Activated CD4-positive, alpha-beta T cell treated with anti-CD3 and anti-CD28 coated beads, Interleukin-2, amount 50 U/mL, for 1 hour (primary cell): ENCODE data around the gene PDE9A.
"Not testable (repeated sequence)": the region's sequence is repeated elsewhere in the genome, so short reads cannot be mapped to it uniquely, and the experiment has no call there.

Experiments used
- DNase-seq: peaks from one replicate; pipeline ENCODE4 v3.0.0-alpha.2; 2020

Gene PDE9A

DNA sequence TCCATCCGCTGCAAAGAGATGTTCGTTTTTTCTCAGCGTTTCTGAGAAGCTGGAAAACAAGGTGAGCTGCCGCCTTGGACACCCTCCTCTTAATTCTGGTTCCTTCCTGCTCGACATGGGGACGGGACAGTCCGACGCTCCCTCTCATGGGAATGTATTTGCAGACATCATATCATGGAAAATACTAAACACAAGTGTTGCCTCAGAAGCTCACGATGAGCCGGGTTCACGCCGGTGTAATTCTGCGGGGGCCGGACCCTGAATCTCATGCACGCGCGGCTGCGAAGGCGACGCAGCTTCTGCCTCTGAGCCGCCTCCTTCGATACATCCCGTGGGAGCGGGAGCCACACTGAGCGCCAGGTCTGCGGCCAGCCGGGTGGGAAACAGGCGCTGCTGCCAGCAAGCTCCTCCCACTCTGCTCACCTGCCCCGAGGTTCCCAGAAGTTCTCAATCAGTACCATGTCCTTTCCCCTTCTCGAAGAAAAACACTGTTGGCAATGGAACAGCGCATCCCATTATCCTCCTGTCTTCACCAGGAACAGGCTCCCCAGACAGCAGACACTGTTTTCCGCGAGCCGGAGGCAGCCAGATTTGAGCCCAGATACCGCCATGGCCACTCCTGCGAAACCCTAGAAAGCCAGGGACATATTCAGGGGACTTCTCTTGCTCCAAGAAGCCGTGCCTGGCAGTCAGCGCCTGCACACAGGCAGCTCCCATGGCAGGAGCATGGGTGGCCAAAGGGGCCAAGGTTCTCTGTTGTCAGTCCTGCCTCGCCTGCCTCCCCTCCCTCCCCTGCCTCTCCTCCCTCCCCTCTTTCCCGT lies 127.9 kb downstream of the PDE9A start:
- no peak for DNase-seq

DNA sequence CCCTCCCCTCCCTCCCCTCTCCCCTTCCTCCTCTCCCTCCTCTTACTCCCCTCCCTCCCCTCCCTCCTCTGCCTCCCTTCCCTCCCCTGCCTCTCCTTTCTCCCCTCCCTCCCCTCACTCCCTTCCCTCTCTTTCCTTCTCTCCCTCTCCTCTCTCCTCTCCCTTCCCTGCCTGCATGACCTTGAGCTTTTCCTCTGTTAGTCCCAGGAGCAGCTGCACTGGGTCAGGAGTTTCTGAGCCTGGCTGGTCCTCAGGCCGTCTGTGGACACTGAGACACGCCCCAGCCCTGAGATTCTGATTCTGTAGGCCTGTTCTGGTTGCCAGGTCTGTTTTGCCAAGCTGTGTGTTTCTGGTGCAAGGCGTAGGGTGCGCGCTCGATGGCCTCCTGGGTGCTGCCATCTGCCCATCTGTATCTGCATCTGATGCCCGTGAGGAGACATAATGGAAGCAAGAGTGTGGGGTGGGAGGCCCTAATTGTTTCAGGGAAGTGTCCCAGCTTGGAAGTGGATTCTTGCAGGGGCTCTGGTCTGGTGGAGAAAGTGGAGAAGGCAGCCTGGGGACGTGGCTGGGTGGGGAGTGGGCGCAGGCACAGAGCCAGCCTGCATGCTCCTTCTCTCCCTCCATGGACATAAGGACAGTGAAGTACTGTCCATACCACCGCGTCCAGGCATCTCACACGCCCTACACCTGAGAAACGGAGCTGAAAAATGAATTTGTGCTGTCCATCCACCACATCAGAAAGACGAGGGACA lies 128.7 kb downstream of the PDE9A start:
- no peak for DNase-seq

DNA sequence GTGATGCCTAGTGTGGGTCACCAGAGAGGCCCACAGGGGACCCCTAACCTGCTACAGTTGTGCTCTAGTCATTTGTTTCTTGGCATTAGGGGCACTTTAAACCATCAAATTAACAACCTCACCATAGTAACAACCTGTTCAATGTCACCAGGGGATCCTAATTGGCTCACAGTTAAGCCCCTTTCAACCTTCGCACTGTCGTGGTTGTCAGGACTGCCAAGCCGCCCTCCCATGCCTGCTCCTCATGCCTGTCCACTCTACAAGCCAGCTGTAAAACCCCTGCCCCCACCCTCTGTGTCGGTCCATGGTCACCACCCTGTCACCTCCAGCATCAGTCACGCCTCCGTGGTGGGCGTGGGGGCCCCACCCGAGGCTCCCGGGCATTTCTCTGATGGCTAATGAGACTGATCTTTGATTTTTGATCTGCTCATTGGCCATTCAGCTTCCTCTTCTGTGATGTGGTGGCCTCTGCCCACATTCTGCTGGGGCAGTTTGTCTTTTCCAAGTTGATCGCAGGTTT lies 129.4 kb downstream of the PDE9A start:
- DNase-seq = no peak

DNA sequence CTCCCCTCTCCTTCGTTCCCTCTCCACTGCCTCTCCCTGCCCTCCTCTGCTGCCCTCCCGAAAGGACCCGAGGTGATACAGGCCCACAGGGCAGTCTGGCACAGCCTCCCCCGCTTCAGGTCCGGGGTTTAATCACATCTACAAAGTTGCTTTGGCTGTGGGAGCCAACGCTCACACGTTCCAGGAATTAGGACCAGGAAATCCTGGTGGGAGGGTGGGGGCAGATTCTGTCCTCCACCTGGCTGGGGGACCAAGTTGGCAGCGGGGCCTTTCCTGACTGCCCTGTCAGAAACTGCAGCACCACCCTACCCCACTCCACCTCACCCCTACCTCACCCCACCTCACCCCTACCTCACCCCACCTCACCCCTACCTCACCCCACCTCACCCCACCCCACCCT lies 130.9 kb downstream of the PDE9A start:
- no peak for DNase-seq

DNA sequence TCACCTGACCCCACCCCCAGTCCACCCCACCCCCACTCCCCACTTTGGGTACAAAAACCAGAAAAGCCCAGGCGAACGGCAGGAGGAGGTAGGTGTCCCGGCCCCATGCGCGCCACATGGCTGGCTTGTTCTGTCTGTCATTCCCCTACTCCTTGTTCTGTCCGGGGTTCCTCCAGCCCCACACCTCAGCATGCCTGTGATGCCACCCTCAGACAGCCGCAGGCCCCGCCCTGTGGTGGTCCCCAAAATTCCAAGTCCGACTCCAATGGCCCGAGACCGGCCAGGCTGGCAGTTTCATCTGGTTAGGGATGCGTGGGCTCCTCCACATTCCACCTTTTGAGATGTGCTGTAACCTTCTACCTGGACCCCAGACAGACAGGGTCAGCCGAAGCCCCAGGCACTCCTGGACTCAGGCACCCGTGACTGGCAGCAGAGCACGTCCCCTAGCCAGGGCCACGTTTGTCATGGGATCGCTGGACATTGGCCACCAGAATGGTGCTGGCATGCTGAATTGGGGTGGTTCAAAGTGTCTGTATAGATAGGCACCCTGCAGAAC lies 131.6 kb downstream of the PDE9A start:
- DNase-seq = no peak

DNA sequence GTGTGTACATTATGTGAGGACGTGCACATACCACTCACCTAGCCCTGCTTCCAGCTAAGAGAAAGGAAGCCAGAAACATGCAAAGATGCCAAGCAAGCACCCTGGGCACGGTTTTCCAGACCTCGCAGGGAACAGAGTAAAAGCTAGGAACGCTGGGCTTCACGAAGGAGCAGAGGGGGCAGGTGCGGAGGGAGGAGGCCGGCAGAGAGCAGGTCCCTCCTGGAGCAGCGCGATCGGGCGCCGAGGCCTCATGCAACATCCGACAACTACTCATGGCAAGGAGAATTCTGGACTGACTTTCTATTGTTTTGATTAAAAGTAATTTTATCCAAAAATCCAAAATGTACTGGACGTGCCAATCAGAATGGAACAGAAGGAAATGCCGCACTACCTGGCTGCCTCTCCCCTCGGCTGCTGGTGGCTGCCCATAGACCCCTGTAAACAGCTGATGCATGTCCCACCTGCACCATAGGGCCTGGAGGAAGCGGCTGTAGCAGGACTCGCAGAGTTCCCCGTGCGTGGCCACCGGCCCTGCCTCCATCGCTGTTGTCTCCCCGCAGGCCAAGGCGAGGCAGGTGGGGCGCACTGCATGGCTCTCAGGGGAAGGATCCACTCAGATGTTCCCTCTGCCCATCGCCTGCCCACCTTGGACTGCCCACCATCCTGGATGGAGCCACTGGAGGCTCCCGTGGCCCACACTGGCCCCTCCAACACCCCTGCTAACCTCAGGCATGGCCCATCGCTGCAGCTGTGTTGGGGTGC lies 132.4 kb downstream of the PDE9A start:
- no peak for DNase-seq

DNA sequence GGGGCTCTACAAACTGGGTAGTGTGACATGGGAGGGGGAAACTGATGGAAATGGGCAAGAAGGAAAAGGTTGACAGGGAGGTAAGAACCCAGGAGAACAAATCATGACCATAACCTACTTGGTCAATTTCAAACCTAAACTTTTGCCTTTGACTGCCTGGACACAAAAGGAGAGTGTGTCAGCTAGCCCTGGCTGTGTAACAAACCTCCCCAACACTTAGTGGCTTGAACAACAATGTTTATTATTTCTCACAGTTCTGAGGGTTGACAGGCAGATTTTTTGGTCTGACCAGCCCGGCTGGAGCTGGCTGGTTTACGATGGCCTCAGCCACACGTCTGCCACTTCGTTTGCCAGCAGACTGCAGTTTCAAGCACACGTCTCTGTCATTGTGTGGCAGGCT lies 133.5 kb downstream of the PDE9A start:
- DNase-seq = no peak

DNA sequence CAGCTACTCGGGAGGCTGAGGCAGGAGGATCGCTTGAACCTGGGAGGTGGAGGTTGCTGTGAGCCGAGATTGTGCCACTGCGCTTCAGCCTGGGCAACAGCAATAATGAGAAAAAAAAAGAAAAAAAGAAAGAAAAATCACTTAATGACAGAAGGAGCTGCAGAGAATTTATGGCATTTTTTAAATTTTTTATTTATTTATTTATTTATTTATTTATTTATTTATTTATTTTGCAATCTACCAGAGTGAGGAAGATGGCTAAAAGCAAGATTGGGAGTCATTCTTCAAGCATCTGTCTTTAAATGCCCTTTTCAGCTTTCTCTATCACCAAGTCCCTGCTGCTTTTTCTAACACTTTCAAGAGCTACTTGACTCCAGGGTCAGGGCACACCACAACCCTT lies 134.2 kb downstream of the PDE9A start:
- DNase-seq = no peak

DNA sequence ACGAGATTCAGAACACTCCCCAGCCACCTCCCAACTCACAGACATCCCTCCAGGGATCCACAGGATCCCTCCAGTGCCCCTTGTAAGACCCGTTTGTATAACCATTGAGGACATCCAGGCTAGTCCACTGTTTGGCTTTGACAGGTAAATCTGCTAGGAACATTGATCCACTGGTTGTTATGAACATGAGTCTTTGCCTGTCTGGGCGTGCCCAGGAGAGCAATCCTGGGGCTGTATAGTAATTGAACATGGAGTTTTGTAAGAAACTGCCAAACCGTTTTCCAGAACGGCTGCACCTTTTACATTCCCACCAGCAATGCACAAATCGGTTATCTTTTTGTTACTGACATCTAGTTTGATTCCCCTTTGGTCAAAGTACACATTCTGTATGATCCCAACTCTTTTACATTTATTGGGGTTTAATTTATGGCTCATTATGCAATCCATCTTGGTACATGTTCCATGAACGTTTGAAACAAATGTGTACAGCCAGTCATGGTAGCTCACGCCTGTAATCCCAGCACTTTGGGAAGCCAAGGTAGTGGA lies 137.2 kb downstream of the PDE9A start:
- no peak for DNase-seq

DNA sequence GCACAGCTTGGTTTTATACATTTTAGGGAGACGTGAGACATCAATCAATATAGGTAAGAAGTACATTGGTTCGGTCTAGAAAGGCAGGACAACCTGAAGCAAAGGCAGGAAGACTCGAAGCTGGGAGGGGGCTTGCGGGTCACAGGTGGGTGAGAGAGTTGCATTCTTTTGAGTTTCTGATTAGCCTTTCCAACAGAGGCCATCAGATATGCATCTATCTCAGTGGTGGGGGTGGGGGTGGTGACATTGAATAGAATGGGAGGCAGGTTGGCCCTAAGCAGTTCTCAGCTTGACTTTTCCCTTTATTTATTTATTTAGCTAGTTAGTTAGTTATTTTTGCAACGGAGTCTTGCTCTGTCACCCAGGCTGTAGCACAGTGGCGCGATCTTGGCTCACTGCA lies 140.4 kb downstream of the PDE9A start:
- no peak for DNase-seq

DNA sequence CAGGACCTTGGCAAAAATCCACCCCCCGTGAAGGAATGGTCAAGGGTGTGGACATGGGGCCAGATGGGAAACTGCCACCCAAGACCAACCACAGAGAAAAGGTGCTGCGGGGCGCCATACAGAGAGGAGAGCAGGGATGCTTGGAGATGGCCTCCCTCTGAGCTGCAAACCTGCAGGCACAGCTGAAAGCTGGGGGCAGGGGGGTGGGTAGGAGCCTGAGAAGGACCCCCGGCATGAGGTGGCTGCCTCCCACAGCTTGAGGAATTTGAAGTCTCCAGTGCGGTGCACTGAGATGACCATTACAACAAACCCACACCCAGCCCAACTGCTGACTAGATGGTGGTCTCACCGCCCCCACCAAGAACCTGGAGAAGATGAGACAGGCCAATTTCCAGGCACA lies 141.1 kb downstream of the PDE9A start:
- DNase-seq = no peak

DNA sequence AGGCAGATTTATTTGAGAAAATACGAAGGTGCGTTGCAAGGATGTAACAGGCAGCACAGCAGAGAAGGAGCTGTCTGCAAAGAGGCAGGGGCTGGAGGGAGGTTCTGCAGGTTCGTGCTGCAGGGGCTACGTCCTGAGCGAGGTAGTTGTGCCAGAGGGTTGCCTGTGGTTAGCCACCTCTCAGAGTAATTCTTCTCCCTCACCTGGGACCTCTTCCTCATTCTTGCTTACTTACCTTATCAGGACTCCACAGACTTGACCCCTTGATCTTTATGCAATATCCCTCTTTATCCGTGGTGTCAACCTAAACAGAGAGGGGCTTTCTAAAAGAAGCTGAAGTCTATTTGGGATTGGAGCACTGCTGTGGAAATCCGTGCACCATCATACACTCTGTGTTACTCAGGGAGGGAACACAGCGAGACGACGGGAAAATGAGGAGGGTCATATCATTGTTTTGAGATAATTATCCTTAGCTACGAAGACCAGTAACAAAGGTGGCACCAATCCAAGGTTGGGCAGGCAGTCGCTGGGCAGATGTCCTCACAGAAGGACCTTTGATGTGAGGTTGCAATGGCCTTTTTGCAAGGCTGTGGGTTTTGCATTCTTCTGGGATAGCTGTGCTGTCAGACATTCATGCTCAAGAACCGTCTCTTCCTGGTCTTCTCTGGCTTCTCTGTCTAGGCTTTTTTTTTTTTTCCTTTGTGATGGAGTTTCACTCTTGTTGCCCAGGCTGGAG lies 143.1 kb downstream of the PDE9A start:
- DNase-seq = no peak

DNA sequence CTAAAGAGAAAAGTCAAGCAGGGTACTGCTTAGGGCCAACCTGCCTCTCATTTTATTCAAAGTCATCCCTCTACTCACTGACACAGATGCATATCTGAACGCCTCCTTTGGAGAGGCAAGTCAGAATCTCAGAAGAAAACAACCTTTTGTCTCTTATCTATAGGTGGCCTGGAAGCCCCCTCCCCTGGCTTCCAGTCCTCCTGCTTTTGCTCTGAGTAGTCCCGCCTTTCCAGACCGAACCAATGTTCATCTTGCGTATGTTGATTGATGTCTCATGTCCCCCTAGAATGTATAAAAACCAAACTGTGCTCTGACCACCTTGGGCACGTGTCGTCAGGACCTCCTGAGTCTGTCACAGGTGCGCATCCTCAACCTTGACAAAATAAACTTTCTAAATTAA lies 144.1 kb downstream of the PDE9A start:
- no peak for DNase-seq

DNA sequence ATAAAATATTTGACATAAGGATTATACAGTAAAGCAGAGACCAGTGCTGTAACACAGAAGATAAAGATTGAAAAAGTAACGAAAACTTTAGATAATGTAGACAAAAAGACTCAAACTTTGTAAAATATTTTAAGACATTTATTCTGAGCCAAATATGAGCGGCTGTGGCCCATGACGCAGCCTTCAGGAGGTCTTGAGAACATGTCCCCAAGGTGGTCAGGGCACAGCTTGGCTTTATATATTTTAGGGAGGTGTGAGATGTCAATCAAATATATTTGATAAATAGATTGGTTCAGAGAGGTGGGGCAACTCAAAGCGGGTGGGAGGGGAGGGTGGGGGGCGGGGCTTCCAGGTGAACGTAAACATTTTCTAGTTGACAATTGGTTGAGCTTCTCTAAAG lies 144.7 kb downstream of the PDE9A start:
- no peak for DNase-seq

DNA sequence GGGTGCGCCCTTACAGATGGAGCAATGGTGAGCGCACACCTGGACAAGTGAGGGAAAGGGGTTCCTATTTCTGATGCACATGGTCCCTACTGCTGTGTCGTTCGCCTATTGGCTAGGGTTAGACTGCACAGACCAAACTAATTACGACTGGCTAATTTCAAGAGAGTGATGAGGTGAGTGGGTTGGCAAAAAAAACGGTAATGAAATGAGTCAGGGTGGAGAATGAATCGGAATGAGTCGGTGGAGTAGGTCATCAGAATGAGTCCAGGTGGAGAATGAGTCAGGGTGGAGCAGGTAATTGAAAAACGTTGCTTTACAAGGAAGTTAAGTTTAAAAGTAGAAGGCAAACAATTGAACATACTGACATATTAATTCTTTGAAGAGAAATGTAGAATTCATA lies 146.1 kb downstream of the PDE9A start:
- no peak for DNase-seq

DNA sequence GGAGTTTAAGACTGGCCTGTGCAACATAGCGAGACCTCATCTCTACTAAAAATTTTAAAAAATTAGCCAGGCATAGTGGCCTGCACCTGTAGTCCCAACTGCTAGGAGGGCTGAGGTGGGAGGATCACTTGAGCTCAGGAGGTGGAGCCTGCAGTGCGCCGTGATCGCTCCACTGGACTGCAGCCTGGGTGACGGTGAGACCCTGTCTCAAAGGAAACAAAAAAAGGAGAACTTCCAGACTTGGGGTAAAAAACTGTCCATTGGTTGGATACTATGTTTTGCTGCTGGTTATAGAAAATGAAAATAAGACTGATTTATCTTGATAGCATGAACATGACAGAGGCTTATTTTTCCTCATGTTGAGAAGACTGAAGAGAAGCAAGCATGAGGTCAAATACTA lies 146.5 kb downstream of the PDE9A start:
- DNase-seq = no peak

DNA sequence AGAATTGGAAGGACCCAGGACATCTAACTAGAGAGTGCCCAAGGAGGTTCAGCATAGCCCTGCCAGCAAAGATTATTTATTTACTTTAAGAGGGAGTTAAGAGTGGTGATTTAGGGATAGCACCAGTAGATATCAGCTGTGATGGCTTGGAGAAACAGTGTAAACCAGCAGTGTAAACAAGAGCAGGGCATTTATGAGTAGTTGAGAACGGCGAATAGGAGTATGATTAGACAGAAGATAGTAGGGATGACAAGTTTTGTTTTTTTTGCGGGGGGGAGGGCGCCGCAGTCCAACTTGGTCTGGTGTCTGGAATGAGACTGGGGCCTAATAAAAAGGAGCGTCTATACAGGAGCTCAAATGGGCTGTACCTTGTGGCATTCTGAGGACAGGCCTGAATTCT lies 148.2 kb downstream of the PDE9A start:
- not testable (repeated sequence) for DNase-seq

DNA sequence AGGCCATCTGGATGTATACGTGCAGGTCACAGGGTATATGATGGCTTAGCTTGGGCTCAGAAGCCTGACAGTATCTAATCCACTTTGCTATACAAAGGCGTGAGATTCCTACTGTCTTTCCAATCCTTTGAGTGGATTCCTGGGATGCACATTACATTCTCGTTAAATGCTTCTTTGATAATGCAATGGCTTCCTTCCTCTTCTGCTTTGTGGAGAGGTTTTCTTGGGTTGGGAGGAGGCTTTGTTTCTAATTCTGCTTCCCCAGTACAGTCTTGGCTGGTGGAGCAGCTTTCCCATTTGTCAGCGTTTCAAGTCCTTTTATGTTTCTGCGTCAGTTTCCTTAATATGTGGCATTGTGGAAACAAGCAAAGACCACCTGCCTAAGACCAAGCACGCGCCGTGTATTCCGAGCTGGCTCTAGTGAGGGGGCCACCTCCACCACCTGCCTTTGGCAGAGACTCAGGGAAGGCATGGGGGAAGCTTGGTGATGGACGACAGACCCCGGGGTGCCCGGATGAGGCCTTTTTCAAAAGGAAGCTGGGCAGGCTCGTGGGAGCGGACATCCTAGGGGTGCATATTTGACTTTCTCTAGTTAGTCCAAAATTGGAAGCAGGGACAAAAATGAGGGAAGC lies 153.2 kb downstream of the PDE9A start:
- no peak for DNase-seq

DNA sequence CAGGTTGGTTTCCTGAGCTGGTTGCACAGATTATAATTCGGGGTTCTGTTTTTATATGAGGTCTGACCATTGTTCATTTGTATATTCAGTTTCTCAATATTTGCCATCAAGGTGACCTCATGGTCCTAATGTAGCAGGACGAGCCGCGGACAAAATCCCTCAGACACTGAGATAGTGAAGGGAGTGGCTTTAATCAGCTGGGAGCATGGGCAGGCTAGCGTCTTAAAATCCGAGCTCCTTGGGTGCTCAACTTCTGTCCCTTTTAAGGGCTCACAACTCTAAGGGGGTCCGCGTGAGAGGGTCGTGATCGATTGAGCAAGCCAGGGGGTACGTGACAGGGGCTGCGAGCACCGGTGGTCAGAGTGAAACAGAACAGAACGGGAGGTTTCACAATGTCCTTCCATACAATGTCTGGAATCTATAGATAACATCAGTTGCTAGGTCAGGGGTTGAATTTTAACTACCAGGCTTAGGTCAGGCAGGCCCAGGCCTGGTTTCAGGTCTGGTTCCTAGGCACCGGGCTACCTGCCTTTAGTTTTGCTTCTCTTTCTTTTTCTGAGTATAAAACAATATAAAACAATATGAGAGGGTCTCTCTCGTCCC lies 154.0 kb downstream of the PDE9A start:
- DNase-seq = not testable (repeated sequence)

DNA sequence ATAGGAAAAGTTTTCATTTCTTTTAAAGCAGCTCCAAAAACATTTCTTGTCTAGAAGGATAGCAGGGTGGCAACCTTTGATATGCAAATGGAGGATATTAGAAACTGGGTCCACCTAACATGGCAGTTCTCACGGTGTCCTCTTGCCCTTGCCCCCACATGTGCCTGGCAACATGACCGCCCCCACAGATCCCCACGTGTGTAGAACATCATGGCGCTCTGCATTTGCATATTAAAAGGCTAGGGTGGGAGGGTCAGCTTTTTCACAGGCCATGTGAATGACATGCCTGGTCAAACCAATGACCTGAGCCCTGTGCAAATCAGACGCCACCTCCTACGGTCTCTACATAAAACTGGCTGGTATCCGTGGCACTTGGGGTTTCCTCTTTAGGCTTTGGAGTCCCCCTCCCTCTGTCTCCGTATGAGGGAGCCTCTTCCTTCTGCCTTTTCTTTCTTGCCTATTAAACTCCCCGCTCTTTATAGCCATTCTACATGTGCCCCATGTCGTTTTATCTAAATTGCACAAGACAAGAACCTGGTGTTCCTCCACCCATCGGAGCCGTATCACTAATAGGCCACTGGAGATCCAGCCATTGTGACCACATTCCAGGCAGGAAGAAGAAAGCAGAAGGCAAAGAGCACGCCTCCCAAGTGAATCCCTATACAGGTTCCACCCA lies 154.7 kb downstream of the PDE9A start:
- DNase-seq = no peak

DNA sequence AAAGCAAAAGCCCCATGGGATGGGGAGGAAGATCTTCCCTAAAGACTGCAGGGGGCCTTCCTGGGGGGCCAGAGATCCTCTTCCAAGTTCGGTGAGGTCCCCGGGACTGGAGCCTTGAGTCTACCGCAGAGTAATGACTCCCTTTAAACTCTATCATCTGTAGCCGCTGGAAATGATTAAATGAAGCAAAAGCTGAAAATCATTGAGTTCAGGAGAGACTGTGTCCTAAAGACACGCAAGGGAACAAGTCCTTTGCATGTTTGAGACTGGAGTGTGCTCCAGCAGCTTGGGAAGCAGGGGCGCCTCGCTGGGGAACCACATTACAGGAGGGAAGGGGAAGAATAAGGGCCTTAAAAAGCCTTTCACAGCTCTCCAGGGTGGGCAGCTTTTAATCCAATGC lies 155.8 kb downstream of the PDE9A start:
- DNase-seq = no peak
